OCI-M2 (cell line): ENCODE results near the gene INSYN1.
"Not testable (repeated sequence)": the region's sequence is repeated elsewhere in the genome, so short reads cannot be mapped to it uniquely, and the experiment has no call there.

ENCODE experiments used
- DNase-seq: peaks from one replicate; lab custom pipeline; 2025; ENCODE audit not compliant: unreplicated experiment; lab: John Stamatoyannopoulos, UW

The INSYN1 gene

DNA sequence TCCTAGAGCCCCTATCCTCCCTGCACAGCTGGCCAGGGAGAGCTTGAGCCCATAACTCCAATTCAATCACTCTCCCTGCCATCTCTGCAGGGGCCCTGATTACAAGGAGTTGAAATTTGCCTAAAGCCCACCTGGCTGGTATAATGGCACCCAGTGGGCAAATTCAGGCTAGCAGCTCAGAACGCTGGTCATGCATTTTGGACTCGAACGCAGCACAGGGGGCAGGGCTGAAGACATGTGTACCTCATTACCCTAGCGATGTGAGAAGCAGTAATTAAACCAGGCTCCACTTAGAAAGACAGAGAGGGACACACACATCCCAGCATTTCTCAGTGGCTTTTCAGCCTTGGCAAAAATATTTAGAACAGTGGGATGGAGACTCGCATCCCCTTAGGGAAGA lies 3.2 kb downstream of the INSYN1 start:
- no peak for DNase-seq

DNA sequence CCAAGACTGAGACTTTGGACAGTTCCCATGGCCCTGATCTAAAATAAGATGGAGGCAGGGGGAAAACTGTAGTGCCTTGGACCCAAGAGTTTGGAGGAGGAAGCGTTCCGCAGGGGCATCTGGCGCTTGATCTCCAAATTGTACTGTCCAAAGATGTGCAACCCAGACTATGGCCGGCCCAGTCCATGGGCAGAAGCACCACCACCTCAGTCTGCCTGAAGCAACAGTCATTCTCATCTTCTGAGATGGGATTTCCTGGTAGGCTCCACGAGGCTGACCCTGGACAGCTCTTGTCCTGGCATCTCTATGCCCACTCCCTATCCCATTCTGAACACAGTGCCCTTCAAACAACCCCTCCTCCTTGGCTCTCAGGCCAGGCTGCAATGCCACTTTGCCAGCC lies 3.6 kb downstream of the INSYN1 start:
- DNase-seq, result no peak

DNA sequence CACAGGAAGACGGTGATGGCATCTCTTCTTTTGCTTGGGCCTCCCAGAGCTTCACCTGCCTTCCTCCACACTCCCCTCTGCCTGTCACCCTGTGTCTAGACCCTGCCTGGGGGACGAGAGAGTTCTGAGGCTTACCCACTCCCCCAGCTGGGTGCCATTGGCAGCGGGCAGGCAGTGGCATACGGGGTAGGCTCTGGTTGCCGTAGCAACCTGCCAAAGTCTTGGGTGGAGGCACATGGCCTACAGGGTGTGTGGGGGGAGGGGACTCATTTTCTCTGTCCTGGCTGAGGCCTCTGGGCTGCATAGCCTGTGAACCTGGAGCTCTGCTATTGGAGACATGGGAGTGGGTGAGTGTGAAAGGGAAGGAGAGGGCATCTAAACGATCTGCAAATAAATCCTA lies 4.4 kb downstream of the INSYN1 start:
- no peak for DNase-seq

DNA sequence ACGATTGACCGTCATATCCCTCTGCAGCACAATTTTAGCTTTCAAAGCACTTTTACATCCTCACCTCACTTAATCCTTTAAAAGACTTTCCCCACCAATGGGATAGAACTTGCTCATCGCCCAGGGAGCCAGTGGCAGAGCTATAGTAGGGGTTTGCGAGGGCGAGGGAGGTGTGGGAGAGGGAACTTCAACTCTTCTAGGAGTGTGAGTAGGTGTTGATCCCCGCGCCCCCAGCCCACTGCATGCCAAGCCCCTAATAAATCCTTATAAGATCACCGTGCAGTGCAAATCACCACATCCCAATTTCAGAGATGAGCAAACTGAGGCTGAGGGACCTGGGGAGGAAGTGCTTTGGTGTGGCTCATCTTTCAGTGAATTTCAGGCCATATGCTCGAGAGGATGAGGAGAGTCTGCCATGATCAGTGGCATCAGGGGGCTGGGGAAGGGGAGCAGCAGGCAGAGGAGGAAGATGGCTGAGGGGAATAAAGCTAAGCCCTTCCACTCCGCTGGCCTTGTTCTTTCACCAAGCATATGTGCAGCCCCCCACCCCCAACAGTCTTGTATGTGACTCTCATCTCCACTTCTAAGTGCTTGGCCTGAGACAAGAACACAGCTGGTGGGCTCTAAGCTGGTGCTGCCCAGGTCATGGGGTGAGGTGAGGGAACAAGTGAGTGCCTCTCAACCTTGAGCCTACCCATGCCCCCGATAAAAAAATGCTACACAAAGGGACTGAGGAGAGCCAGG lies 5.1 kb downstream of the INSYN1 start:
- no peak for DNase-seq

DNA sequence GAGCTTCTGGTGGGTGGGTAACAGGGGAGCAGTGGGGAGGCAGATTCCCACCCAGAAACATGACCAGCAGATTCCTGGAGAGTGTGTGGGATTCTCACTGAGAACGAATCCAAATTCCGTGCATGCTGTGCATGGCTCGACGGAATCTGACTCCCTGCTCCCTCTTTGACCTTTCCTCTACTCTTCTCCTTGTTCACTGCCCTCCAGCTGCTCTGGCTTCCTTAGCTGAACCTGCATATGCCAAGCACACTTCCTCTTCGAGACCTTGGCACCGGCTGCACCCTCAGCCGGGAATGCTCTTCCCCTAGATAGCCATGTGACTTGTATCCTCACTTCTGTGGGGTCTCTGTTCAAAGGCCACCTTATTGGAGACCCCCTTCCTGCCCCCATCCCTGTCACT lies 6.3 kb downstream of the INSYN1 start:
- DNase-seq, result no peak

DNA sequence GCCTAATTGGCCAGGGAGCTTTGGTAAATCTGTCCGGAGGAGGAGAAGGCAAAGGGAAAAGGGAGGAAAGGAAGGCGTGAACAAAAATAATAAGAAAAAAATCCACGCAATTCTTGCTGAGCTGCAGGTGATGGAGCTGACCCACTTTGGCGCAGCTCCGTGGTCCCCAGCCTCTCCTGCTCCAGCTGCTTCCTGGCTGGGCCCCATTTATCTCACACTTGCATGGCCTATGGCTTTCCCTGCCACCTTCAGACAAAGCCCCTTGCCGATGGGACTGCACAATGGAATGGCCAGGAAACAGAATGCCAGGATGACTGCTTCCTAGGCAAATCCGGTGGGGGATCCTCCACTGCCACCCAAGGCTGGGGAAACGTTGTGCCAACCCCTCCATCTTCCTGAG lies 6.9 kb downstream of the INSYN1 start:
- no peak for DNase-seq

DNA sequence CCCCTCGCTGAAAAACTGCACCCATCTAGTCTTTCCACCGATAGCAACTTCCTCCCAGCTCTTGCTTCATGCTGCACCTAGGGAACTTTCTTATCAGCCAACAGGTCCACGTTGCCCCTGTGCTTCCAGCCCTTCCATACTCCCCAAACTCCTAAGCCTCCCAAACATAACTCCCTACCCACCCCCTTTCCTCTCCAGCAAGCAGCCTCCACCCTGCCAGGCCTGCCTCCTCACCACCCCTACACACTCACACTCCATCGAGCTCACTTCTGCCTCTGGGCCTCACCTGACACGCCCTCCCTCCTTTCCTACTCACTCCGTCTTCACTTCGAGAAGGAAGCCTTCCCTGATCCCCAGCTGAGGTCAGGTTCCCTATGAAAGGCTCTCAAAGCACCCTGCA lies 8.1 kb downstream of the INSYN1 start:
- no peak for DNase-seq

DNA sequence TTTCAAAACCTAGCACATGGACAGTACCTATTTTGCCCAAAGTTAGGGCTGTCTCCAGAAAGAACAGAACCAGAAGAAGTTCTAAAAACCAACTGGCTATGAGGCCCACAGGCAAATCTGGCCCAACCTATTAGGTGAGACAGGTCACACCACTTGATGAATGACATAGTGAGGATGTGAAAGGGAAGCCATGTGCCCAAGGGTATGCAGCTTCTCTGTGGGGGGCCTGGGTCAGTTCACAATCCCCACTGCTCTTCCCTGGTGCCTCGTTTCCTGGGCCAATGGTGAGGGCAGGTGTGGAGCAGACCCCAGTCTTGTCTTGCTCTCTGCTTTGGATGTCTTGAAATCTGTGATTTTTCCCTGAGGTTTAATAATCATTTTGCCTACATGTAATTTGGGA lies 8.9 kb downstream of the INSYN1 start:
- DNase-seq, result no peak

DNA sequence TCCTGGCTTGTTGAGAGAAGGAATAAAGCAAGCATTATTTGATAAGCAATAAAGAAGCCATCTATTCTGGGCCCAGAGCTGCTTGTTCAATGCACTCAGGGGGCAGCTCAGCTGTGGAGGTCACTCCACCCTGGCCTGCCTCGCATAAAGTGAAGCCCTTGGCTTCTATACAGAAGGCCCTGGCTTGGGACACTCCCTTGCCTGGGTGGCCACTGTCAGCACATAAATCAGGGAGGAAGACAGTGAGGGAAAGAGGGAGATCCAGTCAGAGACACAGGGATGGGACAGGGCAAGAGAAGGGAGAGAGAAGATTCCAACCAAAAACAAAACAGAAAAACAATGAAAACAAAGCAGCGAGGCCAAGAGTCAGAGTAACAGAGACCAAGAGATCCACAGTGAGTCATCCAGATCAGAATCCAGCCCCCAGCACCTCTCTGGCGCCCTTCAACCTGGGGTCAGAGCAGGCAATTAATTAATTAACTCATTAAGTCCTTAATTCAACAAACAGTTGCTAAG lies 11.8 kb downstream of the INSYN1 start:
- DNase-seq, result no peak

DNA sequence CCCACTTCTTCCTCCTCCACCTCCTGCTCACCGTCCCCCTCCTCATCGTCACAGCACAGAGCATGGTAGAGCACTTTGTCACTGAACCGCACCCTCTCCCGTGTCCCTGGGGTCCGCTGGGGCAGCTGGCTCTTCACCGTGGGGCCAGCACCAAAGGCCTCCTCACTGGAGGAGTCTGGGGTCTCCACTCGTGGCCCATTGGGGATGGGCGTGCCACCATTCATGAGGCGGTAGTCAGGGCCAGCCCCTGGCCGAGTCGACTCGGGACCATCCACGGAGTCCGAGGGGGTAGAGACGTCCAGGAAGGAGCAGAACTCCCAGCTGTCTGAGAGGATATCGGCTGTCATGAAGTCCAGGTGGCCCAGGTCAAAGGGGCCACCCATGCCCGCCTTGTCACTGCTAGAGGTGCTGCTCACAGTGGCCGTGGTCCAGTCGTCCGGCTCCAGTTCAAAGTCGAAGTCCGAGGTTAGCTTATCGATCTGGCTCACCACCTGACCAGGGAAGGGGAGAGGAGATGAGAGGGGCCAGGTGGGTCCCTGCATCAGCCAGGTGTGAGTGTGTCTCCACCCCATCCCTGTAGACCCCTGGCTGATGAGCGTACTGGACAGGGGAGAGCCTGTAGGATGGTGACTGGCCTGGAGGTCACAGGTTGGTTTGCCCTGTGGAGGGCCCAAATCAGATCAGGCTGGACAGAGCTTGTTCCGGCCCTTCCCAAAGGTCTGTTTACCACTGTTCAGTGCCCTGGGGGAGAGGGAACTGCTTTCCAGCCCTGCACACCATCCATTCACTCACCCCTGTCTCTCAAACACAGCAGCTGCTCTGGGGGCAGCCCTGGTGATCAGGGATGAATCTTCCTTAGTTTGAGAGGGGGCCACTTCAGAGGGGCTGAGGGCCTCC lies 12.8 kb downstream of the INSYN1 start:
- no peak for DNase-seq

DNA sequence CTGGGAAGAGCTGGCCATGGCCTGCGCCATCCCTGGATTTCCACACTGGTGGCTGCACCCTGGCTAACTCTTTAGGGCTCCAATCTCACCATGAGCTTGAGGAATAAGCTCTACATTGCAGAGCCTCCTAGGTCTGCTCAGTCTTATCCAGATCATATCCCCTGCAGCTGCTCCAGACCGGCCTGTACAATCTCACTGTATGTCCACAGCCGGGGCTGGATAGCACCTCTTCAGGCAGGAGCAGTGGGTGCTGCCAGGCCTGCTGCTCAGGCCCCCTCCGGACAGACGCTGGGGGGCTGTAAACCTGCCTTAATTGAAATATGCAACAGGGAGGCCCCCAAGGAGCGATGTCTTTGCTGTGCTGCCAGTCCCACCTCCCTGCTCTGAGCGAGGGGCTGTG lies 15.6 kb downstream of the INSYN1 start:
- no peak for DNase-seq

DNA sequence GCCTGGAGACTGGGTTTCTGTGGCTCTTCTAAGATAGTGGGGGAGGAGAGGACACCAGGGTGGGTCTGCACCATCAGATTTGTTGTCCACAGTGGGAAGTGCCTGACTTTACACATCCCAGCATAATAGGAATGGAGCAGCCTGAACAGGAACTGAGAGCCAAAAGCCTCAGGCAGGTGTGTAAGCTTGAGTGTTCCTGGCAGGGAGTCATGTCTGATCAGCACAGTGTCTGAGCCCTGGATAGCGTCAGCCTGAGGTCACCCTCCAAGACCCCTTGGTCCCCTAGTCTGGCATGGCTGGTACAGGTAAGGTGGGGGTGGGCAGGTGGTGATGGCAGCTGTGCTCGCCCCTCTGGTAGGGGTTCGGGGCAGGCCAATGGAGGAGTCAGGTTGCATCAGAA lies 20.2 kb downstream of the INSYN1 start:
- no peak for DNase-seq

DNA sequence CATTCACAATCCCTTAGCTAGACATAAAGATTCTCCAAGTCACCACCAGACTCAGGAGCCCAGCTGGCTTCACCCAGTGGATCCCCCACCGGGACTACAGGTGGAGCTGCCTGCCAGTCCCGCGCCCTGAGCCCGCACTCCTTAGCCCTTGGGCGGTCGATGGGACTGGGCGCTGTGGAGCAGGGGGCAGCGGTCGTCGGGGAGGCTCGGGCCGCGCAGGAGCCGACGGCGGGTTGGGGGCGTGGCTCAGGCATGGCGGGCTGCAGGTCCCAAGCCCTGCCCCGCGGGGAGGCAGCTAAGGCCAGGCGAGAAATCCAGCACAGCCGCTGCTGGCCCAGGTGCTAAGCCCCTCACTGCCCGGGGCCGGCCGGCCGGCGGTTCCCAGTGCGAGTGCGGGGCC lies 21.1 kb downstream of the INSYN1 start:
- not testable (repeated sequence) for DNase-seq

DNA sequence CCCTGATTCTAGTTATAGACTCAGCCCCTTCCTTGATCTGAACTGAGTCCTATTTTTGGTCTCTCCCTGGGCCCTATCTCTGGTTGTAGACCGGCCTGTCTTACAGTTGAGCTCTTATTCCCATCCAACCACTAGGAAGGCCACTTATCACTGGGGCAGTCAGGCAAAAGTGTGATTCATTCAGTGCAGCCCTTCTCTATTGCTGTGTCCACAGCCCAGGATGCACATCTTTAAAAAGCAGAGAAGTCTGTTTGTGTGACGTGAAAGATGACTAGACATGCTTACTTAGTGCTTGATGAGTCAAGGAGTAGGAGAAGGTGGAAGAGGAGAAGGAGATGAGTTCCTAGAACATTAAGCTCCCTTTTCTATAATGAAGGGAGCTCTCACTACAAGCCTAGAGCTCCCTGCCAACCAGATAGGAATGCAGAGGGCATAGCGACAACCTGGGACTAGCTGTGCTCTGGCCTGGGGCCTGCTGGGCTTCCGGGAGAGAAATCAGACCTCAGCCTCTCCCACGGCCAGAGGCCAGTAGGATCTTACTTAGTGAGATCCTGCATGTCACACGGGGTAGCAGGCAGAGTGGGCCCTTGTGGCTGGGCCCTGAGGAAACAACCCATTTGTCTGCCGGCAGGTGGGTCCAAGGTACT lies 25.7 kb downstream of the INSYN1 start:
- no peak for DNase-seq

DNA sequence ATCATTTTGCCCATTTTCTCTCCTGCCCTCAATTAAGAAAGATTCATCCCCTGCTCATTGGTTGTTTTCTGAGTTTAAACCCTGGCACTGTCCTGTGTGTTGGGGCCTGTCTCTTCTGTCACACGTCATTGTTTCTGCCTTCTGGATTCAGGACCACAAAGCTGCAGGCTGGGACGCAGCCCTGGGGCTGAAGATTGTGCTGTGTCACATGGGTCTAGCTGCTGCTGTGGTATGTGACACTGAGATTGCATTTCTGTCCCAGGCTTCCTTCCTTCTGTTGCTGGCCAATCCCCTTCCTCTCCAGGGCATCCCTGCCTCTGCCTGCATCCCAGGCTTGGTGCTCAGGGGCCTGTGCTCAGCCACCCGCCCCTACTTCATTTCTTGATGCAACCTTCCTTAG lies 28.9 kb downstream of the INSYN1 start:
- DNase-seq, result no peak

DNA sequence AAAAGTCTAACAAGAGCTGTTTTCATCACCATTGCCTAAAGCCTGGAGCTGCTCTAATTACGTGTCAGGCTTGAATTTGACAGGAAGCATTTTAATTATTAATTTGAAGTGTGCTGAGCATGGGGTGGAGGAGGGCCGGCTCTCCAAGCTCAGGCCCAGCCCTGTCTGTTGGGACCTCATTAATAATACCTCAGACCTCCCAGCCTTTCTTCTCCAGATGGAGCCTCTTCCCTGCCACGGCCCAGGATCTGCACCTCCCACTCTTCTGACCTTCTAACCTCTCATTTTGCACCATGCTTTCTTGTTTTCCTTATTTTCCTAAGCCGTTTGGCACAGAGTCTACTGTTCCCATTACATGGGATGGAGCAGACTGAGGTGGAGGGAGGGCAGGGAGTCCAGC lies 30.0 kb downstream of the INSYN1 start:
- no peak for DNase-seq

DNA sequence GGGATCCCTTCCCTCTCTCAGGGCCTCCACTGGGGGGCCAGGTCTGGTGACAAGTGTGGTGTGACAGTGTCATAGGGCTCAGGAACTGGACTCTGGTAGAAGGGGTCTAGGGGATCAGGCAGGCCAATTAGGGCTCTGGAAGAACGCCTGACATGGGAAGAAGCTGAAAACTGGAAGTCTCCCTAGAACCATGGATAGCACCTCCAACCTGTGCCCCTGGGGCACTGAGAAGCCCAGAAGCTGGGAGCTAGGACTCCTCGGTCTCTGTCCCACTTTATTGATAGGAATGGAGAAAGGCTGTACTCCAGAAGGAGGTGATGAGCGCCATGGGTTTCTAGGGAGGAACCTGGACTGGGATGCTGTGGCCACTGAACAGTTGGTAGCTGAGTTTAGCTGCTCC lies 30.7 kb downstream of the INSYN1 start:
- no peak for DNase-seq

DNA sequence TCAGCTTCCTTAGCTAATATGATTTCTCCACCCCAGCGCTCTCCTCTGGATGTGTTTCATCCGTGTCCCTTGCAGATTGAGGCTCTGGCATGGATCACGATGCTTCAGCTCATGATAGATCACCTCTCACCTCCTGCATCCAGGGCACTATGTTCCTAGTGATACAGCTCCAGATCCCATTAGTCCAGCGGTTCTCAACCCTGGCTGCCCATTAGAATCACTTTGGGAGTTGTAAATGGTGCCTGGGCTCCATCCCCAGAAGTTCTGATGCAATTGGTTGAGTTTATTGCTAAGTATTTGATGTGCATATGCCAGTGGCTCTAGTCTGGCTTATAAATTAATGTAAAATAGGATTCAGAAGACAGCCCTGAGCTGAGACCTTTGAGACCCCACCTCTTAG lies 34.5 kb downstream of the INSYN1 start:
- no peak for DNase-seq

DNA sequence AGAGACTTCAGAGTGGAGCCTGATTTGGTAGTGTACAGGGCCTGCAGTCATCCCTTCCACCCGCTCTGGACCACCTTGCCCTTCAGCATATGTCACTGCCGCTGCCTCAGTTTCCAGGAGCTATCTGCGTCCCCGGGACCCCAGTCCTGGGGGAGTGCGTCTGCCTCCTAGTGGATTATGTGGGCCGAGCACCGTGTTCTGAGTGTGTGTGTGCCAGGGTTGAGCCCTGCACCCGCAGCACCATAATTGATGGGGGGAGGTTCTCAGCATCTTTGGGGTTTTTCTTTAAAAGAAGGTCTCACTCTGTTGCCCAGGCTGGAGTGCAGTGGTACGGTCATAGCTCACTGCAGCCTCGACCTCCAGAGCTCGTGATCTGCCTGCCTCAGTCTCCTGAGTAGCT lies 35.3 kb downstream of the INSYN1 start:
- DNase-seq, result no peak

DNA sequence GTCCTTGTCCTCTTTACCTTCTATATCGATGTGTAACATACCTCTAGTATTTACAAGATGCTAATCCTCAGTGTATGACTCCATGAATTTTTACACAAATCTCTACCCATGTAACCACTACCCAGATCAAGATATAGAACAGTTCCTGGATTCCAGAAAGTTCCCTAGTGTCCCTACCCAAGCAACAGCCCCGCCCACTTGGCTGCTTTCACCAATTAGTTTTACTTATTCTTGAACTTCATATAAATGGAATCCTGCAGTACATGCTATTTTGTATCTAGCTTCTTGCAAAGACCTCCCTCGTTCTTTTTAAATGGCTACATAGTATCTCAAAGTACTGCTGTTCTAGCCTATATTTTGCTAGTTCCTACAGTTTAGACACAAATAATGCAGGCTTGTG lies 35.9 kb downstream of the INSYN1 start:
- no peak for DNase-seq

DNA sequence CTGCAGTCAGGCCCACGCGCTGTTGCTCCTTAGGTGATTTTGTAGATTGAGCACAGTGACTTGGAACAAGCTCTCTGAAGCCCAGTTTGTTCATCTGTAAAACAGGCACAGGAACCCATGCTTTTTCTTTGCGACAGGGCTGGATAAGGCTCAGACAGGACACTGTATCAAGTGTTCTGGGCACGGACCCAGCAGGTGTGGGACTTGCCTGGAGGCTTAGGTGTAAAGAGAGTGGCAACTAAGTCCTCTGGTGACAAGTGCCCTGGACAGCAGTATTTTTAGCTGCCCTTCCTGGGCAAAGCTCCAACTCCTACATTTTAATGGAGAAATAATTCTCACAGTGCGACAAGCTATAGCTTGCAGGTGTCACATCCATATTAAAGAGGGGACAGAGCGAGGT lies 36.7 kb downstream of the INSYN1 start:
- no peak for DNase-seq

DNA sequence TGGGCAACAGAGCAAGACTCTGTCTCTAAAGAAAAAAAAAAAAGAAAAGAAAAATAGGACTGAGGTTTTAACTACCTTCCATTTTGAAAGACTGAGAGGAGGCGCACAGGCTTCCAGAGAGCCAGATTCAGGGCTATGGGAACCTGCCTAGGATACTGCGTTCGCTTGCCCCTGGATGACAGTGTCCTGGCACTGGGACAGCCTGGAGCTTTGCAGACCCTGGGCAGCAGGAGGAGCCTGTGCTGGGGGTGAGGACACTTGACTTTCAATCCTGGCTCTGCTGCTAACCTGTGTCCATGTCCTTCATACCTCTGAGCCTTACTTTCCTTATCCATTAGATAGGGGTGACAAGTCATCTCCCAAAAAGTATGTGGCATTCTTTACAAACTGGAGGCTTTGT lies 37.7 kb downstream of the INSYN1 start:
- DNase-seq, result no peak
